ENCODE results near the gene SETBP1. TPM values are rescaled to one million over a fixed set of nuclear protein-coding genes. Genes with fewer than 3 reads are reported as not detected.

The SETBP1 gene
- 10 to 100 TPM in 1 of 2 donors, 1 to 10 TPM in 1; 9.8 to 16.7 TPM for total RNA-seq
- long read RNA-seq, partial matches to known transcripts: 0 of 1 reads
- long read RNA-seq, other reads (novel, unspliced or antisense): 1 of 1 reads

DNA sequence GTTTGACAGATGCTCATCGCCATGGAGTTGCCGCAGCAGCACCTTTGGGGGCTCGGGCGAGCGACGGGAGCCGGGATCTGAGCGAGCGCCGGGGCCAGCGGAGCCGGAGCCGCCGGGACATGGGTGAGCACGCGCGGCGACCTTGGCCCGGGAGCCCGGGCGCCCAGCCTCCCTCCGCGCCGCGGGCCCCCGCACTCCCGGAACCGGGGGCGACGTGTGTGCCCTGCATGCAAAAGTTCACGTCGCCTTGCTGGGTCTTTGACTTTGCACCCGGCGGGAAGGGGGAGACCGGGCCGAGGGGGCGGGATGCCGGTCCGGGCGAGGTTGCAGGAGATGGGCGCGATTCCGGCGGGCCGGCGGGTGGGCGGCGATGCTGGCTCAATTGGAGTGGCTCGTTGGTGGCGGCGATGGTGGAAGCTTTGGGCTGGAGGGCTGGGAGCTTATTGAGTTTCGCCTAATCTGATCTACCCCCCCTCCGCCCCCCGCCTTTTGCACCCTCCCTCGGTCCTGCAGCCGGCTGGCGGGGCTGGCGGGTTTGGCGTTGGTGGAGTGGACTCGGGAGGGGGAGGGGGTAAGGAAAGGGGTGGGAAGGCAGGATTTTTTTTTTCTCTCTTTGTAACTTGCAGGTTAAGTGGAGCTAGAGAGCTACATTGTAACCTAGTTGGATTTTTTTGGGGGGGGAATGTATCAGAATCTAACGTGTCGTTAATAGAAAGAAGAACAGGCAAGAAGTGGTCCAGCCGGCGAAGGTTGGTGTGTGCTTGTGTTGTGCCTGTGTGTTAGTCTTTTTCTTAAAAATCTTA, at the start of gene SETBP1:
TSS of gene SETBP1 (plus strand) at position 616 of the 803 bp plus-strand sequence. CDS start 20,459 bp downstream, outside the sequence.
- intact Hi-C loops (cut with DNase I): loop anchor here in 1 of 2 donors (5.0 to 10.0 kb wide), 2 partner anchors 532 to 704 kb away; no protein-coding TSS in a partner anchor
- peak; percentile 31 to 57 for ATAC-seq
- DNase-seq: peak; percentile 78

DNA sequence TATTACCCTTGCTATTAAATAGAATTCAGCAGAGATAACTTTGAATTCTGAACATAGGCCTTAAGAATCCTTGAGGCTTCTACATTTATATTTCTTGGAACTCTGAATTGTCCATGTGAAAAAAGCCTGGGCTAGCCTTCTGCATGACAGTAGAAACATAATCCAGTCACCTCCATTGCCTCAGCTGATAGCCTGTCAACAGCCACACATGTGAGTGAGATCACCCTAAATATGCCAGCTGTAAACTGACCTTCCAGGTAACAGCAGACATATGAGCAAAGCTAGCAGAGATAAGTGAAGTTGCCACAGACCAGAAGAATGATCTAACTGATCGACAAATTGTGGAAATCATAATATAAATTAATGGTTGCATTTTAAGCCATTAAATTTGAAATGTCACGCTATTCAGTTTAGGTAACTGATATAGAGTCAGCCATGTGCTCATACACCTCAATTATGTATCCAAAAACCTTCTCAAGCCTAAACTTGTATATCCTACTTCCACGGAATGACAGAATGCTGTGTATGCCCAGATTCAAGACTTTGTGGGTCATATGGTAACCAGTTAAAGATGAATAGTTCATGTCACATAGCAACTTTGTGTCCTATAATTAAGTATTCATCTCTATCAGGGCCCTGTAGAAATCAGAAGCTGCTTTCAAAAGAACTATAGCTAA, 48.1 kb upstream of the SETBP1 start:
- peak in 1 of 2 donors; percentile 24 for ATAC-seq

DNA sequence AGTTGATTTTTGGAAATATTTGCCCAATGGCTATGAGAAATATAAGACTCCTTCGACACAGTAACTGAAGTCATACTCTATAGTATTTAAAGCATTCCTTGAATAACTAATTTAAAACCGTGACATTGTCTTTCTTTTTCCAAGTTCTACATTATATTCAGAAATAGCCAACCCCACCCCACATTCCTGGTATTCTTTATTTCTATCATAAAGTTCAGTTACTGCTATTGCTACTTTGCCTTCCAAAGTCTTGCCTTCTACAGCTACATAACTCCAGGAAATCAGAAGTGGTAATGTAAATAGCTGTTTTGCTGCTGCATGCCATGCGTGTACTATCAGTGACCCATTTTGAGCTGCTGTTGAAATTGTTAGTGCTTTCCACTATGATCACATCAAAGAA, 45.1 kb upstream of the SETBP1 start:
- DNase-seq (no peak), ATAC-seq (no peak)

More for the DNA sequence above, 48.1 kb upstream of the SETBP1 start:
- DNase-seq: no peak
- intact Hi-C loops (cut with DNase I): no loop called here

DNA sequence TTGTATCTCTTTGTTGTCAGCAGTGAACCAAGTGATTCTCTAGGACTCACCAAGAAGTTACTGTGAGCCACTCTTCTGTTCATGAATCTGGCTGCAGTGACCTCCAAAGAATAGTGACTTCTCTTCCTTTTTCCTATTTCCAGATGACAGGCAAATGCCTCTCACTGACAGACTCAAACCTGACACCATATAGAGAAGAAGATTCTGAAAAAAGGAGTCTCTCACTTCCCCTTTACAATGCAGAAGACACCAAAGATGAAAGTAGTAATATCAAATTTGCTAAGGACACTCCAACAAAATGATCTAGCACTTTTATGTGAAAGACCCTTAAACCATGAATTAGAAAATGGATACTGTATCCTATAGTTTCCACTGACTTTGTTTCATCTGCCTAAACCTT, 44.4 kb upstream of the SETBP1 start:
- intact Hi-C loops (cut with DNase I): no loop called here
- DNase-seq (no peak), ATAC-seq (no peak)

More for the DNA sequence above, 45.1 kb upstream of the SETBP1 start:
- intact Hi-C loops (cut with DNase I): no loop called here

DNA sequence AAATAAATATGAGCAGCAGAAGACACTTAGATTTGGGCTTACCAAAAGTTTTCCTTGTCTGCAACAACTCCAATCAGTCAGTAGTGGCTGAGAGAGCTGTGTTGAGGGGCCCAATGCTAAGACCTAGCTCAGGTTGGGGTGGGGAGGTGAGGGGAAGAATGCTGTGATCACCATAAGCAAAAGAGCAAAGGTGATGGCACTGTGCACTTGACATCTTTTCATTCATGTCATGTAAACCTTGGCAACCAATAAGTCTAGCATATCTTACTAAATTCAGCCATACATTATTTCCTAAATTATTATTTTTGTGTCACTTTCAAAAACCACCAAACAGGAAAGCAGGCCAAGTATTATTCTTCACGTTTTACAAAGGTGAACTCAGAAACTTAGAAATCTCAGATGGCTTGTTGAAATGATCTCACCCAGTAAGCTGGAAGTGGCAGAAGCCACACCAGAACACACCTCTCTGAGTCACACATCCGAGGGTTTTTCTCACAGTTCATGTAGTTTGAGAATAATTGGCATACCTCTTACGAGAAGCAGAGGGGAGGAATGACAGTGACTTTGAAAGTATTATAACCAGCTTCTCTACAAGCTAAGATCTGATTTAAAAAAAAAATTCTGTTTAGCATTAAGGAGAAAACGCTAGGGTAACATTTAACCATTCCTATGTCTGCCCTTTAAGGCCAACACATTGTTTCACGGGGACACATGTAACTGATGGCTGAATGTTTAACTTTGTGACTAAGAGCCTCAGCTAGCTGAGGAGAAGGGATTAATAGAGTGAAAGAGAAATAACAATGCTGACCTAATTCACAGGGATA, 43.3 kb upstream of the SETBP1 start:
- ATAC-seq (no peak), DNase-seq (no peak)
- intact Hi-C loops (cut with DNase I): no loop called here

DNA sequence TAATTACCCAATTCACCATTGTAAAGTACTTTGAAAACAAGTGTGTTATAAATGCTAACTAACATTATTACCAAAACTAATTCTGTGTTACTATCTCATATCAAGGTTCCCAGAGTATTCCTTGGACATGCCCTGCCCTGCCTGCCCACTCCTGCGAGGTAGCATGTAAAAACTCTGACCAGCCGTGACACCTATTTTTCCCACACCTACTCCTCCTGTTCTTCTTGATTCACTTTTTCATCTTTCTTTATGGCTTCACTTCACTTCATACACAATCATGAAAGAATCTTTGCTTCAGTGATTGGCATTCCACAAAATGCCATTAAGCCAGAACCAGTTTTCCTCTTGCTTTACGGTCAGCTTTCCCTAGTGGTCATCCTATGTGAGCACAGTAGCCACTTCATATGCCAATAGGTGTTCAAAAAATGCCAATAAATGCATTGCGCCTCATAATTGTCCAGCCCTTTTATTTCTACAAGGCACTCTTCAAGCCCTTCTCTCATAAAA, 42.6 kb upstream of the SETBP1 start:
- DNase-seq (no peak), ATAC-seq (no peak)
- intact Hi-C loops (cut with DNase I): no loop called here

DNA sequence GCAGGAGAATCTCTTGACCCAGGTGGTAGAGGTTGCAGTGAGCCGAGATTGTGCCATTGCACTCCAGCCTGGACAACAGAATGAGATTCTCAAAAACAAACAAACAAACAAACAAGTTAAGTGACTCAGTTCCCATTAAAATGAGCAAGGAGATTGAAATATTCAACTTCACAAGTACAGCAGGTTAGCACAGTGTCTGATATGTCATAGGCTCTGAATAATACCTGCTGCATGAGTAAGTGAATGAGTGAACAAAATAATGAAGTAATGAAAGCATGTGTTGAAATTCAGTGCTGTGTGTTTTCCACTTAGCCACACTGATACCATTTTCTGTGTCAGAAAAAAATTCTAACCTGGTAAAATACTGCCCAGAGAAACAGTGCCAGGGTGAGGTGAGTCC, 41.9 kb upstream of the SETBP1 start:
- DNase-seq: no peak
- ATAC-seq: no peak
- intact Hi-C loops (cut with DNase I): no loop called here

DNA sequence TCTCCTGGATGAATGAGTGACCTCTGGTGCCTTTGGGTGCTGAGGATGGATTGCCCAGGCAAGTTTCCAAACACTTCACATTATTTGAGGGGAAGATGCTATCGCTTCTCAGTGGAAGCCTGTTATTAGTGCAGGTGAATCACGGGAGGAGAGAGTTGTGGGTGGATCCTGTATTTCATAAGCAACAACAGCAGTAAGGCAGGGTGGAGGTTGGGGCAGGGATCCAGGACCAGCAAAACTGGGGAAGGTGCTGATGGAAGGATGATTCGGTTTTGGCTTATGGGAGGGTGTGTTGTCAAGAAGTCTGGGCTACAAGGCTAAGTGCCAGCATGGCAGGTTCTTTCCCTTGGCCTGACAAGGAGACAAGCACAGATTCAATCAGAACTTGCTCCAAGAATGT, 37.7 kb upstream of the SETBP1 start:
- intact Hi-C loops (cut with DNase I): no loop called here
- ATAC-seq (peak in 1 of 2 donors; percentile 84), DNase-seq (no peak)

DNA sequence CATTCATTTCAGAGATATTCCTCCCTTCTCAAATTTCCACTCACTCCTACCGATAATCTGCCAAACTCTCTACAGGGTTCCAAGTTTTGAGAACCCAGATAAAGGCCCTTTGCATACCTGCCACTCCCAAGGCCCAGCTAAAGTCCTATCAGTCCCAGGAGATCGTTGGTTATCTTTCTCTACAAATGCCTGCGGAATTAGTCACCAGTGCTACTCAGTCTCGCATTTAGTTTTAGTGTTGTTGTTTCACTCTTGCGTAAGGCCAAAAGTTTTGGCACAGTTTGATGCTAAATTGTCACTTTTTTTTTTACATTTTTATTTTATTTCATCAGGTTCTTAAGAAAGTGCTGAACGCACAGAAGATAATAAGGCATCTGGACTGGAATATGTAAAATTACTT, 29.2 kb upstream of the SETBP1 start:
- intact Hi-C loops (cut with DNase I): no loop called here
- ATAC-seq: peak; percentile 85 to 98

DNA sequence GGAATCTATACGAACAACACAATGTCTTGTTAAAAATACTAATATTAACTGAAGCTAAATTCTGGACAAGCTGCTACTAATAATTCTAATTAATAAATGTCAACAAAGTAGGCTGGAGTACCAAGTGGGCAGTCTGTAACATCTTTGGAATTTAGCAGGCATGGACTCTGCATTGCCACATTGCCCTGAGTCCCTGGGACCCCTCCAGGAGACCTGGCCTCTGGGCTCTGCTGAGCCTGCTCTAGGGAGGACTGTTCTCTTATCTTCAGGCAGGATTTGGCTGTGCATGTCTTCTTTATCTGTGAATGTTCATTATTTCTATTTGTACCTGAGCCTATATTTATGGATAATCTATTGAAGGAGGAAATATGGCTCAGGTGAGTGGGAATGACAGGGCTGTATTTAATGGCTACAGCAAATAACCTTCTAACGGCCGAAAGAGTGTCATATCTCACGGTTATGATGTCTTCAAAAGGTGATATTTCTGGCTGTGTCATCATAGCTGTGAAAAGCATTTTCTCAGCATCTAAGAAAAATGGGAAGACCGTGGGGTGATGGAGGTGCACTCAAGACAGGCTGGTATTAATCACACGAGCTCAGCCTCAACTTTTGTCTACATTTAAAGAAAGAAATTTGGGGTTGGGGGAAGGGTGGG, 28.6 kb upstream of the SETBP1 start:
- intact Hi-C loops (cut with DNase I): no loop called here
- peak in 1 of 2 donors; percentile 63 for ATAC-seq
- no peak for DNase-seq

More for the DNA sequence above, 29.2 kb upstream of the SETBP1 start:
- no peak for DNase-seq

DNA sequence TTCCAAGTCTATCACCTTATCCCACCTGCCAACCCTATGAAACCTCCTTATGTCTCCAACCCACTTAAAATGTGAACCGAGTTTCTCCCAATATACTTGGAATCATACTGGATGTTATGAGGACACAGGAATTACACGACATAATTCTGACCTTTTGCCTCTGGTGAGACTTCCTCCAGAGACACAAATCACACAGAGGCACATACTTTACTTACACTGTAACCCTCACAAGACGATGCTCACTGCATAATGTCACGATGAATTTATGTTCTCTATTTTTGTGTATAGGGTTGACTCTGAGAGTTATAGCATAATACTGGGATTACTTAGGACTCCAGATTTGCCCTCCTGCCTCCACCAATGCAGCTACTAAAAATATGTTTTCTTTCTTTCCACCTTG, 28.0 kb upstream of the SETBP1 start:
- DNase-seq (no peak), ATAC-seq (no peak)
- intact Hi-C loops (cut with DNase I): no loop called here

- ATAC-seq (no peak), DNase-seq (no peak)
- intact Hi-C loops (cut with DNase I): no loop called here
These were observed 26.1 kb upstream of the SETBP1 start for GRCh38 chr18:44654573-44654972.

GRCh38 chr18:44655435-44655834, 25.3 kb upstream of the SETBP1 start:
- intact Hi-C loops (cut with DNase I): no loop called here
- DNase-seq: no peak
- ATAC-seq: no peak

DNA sequence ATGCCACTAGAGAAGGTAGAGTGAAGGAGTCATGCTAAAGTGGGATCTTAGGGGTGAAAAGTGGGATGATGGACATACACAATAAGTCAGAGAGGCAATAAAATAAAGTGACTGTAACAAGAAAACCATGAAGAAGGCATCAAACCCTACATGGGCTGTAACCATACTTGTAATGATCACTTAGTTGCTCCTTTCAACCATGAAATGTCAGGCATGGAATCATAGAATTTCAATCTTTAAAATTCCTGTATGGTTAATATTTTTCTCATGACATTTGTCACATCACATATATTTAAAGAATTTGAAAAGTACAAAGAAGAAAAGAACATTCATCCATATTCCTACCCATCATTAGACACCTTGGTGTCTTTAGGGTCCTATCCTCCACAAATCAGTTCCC, 20.9 kb upstream of the SETBP1 start:
- DNase-seq (no peak), ATAC-seq (no peak)
- intact Hi-C loops (cut with DNase I): no loop called here

DNA sequence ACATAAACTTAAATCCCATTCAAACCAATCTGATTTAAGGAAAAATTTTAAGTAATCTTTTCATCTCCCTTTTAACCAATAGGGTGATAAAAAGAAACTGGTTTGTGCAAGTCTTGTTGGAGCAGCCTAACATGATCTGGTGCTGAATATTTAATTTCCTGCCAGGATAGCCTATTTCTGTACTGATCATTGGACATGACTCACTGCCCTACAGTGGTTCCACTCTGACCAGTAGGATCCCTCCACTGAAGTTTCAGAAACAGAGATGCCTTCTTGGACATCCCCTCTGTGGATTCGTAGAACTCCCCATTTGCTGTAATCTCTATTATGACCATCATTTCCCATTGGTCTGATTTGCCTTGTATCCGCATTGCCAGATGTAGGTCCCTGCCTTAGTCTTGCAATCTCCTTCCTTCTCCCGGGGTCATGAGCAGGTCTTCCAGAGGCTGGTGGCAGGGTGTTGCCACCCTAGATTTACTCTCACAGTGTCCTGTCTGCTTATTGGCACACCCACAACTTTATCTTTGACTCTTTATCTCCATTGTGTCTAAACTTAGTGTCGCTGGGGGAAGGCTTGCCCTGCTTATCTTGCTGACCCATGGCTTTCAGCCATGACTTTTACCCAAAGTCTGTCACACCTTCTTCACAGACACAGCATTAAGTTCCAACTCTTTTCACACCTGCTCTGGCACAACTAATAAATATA, 12.3 kb upstream of the SETBP1 start:
- DNase-seq (peak; percentile 28), ATAC-seq (peak; percentile 61 to 93)
- intact Hi-C loops (cut with DNase I): no loop called here

DNA sequence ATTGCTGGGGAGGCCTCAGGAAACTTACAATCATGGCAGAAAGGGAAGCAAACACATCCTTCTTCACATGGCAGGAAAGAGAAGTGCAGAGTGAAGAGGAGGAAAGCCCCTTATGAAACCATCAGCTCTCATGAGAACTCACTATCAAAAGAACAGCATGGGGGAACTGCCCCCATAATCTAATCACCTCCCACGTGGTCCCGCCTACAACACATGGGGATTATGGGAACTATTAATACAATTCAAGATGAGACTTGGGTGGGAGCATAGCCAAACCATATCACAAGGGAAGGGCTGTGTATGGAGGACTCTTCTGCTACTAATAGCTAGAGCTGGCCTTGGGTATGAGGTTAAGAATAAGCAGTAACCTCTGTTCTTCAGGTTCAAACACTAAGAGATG, 8.8 kb upstream of the SETBP1 start:
- DNase-seq (no peak), ATAC-seq (no peak)
- intact Hi-C loops (cut with DNase I): no loop called here

- DNase-seq: no peak
- no peak for ATAC-seq
- intact Hi-C loops (cut with DNase I): no loop called here
These were observed 8.2 kb upstream of the SETBP1 start for GRCh38 chr18:44672506-44672905.

DNA sequence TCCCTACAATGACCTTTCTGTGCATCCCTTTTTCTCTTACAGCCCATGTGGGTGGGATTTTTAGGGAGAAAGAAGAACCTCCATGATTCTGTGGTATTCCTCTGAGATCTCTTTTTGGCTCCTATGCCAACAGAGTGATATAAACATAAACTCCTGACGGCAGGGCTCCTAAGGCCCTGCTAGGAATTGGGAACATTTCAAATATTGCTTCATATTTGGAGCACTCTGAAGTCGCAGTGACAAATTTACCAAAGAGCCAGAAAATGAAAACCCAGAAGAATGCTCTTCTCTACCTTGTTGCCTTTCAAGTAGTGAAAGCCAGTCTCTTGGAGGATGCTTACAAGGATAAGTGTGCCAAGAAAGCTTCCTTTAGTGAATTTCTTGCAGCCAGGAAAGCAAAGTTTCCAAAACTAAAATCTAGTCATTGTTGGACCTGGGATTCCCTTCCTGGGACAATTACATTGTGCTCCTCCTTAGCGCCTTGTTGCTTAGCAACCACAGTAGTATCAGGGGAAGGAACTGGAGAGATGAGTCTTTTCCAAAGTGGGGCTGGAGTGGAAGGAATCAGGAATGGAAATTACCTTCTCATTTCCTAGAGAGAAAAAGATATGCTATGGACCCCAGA, 7.3 kb upstream of the SETBP1 start:
- intact Hi-C loops (cut with DNase I): no loop called here
- DNase-seq (no peak), ATAC-seq (no peak)

Measured in left cardiac atrium (tissue), 4 donors.